NT2/D1 (cell line): Measurements from ENCODE around the gene SRPK2.

Experiments
- DNase-seq: peaks from one replicate; pipeline ENCODE4 v3.0.0-alpha.2; 2011; ENCODE audit warnings: low read depth, low spot score
- H3K27me3 ChIP-seq: 2 replicates; pipeline ENCODE4 v1.6.0; 2011; ENCODE audit warnings: mild to moderate bottlenecking; ENCODE audit not compliant: insufficient read length, insufficient read depth
- H3K36me3 ChIP-seq: 2 replicates; pipeline ENCODE4 v1.6.1; 2011; ENCODE audit warnings: mild to moderate bottlenecking, low read length, mixed read lengths; ENCODE audit not compliant: insufficient read depth, insufficient read length
- H3K4me1 ChIP-seq: 2 replicates; pipeline ENCODE4 v1.5.1; 2011; ENCODE audit not compliant: insufficient read depth, insufficient read length
- H3K4me3 ChIP-seq: 2 replicates; pipeline ENCODE4 v1.5.1; 2011; ENCODE audit warnings: low read depth; ENCODE audit not compliant: insufficient read length
- H3K9ac ChIP-seq: 2 replicates; pipeline ENCODE4 v1.6.0; 2011; ENCODE audit warnings: low read depth; ENCODE audit not compliant: insufficient read length
- H3K9me3 ChIP-seq: 2 replicates; pipeline ENCODE4 v1.5.1; 2011; ENCODE audit warnings: mild to moderate bottlenecking, low read length; ENCODE audit not compliant: insufficient read depth
- SUZ12 ChIP-seq: IDR thresholded peaks from 2 replicates; pipeline ENCODE4 v1.6.1; 2011; ENCODE audit not compliant: insufficient read length, insufficient read depth; ENCODE audit errors: extremely low read depth
- YY1 ChIP-seq: IDR thresholded peaks from 2 replicates; pipeline ENCODE4 v1.6.1; 2011; ENCODE audit not compliant: insufficient read length, insufficient read depth
- ZNF274 ChIP-seq: IDR thresholded peaks from 2 replicates; pipeline ENCODE4 v1.6.1; 2011; ENCODE audit warnings: mild to moderate bottlenecking, low read depth, low read length

SRPK2 gene

GRCh38 chr7:105408791-105409410 lies 20.2 kb upstream of the SRPK2 start:
- no peaks in the 10 kb centered on the region; the same call in 1 of the 2 replicates for H3K9me3 ChIP-seq
- TF ChIP-seq ZNF274, result no peak
- TF ChIP-seq SUZ12, result no peak
- no peak for TF ChIP-seq YY1
- no peak overlapping the region for H3K4me3 ChIP-seq
- no peak for DNase-seq
- no peaks in the 10 kb centered on the region for H3K27me3 ChIP-seq
- H3K9ac ChIP-seq, result no peak overlapping the region
- no peaks in the 10 kb centered on the region for H3K4me1 ChIP-seq
- H3K36me3 ChIP-seq, result no peaks in the 10 kb centered on the region

GRCh38 chr7:105403128-105403527 lies 14.4 kb upstream of the SRPK2 start:
- Histone ChIP-seq H3K36me3 (no peaks in the 10 kb centered on the region), H3K9me3 (no peaks in the 10 kb centered on the region), H3K4me3 (no peak overlapping the region), H3K9ac (no peak overlapping the region), H3K27me3 (no peaks in the 10 kb centered on the region), H3K4me1 (peaks cover 2% of the 10 kb centered on the region)
- TF ChIP-seq SUZ12 (no peak), ZNF274 (no peak), YY1 (no peak)
- DNase-seq, result no peak

GRCh38 chr7:105402221-105403095 lies 13.7 kb upstream of the SRPK2 start:
- Histone ChIP-seq H3K36me3 (no peaks in the 10 kb centered on the region), H3K9ac (no peak overlapping the region), H3K4me1 (peaks cover 2% of the 10 kb centered on the region), H3K9me3 (no peaks in the 10 kb centered on the region), H3K27me3 (no peaks in the 10 kb centered on the region), H3K4me3 (no peak overlapping the region)
- no peak for DNase-seq
- no peak for TF ChIP-seq SUZ12
- TF ChIP-seq YY1, result no peak
- no peak for TF ChIP-seq ZNF274

GRCh38 chr7:105399043-105399725 lies 10.5 kb upstream of the SRPK2 start:
- no peaks in the 10 kb centered on the region for H3K36me3 ChIP-seq
- H3K9me3 ChIP-seq, result no peaks in the 10 kb centered on the region
- H3K4me1 ChIP-seq, result peaks cover 2% of the 10 kb centered on the region
- H3K27me3 ChIP-seq, result no peaks in the 10 kb centered on the region
- no peak for TF ChIP-seq YY1
- no peak for TF ChIP-seq ZNF274
- no peak for TF ChIP-seq SUZ12
- DNase-seq, result no peak
- H3K4me3 ChIP-seq, result no peak overlapping the region
- no peak overlapping the region for H3K9ac ChIP-seq

GRCh38 chr7:105396566-105396965 lies 7.8 kb upstream of the SRPK2 start:
- DNase-seq, result no peak
- Histone ChIP-seq H3K27me3 (no peaks in the 10 kb centered on the region), H3K36me3 (no peaks in the 10 kb centered on the region), H3K4me3 (no peak overlapping the region), H3K4me1 (peaks cover 2% of the 10 kb centered on the region), H3K9me3 (no peaks in the 10 kb centered on the region), H3K9ac (no peak overlapping the region)
- TF ChIP-seq SUZ12 (no peak), ZNF274 (no peak), YY1 (no peak)

- Histone ChIP-seq H3K4me1 (no peaks in the 10 kb centered on the region), H3K9ac (no peak overlapping the region), H3K4me3 (no peak overlapping the region), H3K27me3 (peaks cover 6% of the 10 kb centered on the region), H3K36me3 (no peaks in the 10 kb centered on the region), H3K9me3 (no peaks in the 10 kb centered on the region)
- TF ChIP-seq SUZ12 (no peak), YY1 (no peak), ZNF274 (no peak)
- DNase-seq, result no peak
These were observed 2.7 kb upstream of the SRPK2 start for GRCh38 chr7:105391429-105391828.

- no peak overlapping the region for H3K9ac ChIP-seq
- H3K4me3 ChIP-seq, result no peak overlapping the region
- no peaks in the 10 kb centered on the region for H3K9me3 ChIP-seq
- H3K4me1 ChIP-seq, result no peaks in the 10 kb centered on the region
- H3K36me3 ChIP-seq, result peaks cover 6% of the 10 kb centered on the region
- peaks cover 6% of the 10 kb centered on the region for H3K27me3 ChIP-seq
- DNase-seq, result no peak
- no peak for TF ChIP-seq SUZ12
- TF ChIP-seq ZNF274, result no peak
- no peak for TF ChIP-seq YY1
These were observed 1.2 kb upstream of the SRPK2 start for GRCh38 chr7:105389889-105390288.
